ENCODE data around the gene FUT7.

The FUT7 gene

DNA sequence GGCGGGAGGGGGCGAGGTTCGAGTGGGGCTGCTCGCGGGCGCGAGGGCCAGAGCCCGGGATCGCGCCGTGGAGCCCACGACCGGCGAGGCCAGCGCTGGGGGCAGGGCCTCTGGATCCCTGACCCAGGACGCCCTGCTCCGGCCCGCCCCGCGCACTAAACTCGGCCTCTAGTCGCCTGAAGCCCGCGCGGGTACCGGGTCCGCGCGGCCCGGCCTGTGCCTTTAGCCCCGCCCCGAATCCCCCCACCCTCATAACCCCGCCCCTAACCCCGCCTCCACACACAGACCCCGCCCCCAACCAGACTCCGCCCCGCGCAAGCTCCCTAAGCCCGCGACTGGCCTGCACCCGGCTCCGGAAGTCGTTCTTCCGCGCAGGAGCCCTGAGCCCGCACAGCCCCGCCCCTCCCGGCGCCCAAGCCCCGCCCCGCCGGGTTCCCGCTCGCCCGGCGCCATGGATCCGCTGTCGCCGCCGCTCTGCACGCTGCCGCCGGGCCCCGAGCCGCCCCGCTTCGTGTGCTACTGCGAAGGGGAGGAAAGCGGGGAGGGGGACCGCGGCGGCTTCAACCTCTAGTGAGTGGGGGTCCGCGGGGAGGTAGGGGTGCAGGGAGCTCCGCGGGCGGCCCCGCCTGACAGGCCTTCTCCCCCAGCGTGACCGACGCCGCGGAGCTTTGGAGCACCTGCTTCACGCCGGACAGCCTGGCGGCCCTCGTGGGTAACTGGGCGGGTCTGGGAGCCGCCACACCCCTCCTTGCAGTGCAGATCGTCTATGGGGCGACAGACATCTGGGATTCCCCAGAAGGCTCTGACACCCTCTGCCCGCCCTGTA, 39.7 kb downstream of the FUT7 start, which contains the start of gene PAXX (continued):
- peak; percentile 87 for TF ChIP-seq ZNF394 (tag by site-specific recombination; IDR thresholded peaks at IDR 0.05; ENCODE audit: borderline replicate concordance)
- TF ChIP-seq, protein P1, sequence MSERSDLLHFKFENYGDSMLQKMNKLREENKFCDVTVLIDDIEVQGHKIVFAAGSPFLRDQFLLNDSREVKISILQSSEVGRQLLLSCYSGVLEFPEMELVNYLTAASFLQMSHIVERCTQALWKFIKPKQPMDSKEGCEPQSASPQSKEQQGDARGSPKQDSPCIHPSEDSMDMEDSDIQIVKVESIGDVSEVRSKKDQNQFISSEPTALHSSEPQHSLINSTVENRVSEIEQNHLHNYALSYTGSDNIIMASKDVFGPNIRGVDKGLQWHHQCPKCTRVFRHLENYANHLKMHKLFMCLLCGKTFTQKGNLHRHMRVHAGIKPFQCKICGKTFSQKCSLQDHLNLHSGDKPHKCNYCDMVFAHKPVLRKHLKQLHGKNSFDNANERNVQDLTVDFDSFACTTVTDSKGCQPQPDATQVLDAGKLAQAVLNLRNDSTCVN (tag by site-specific recombination; optimal IDR thresholded peaks at IDR 0.05) = peak; percentile 70
- no peak for TF ChIP-seq ZNF140 (tag by site-specific recombination; IDR thresholded peaks at IDR 0.05)
- TF ChIP-seq ZNF146 (tag by site-specific recombination; IDR thresholded peaks at IDR 0.05) = no peak
- TF ChIP-seq ZNF169 (tag by site-specific recombination; IDR thresholded peaks at IDR 0.05) = no peak
- no peak for TF ChIP-seq ZNF596 (tag by site-specific recombination; IDR thresholded peaks at IDR 0.05)
- no peak for TF ChIP-seq ZNF214 (tag by site-specific recombination; IDR thresholded peaks at IDR 0.05; ENCODE audit: borderline replicate concordance)
- no peak for TF ChIP-seq ZNF473 (tag by site-specific recombination; IDR thresholded peaks at IDR 0.05)
- 0 out of 2 replicates have a peak, but pooled peaks have one; percentile 38 for TF ChIP-seq ZBTB1 (tag by site-specific recombination; IDR thresholded peaks at IDR 0.05)
- TF ChIP-seq ZNF416 (tag by site-specific recombination; IDR thresholded peaks at IDR 0.05) = no peak
- TF ChIP-seq ZNF223 (tag by site-specific recombination; IDR thresholded peaks at IDR 0.05) = no peak
- TF ChIP-seq ZNF704 (tag by site-specific recombination; IDR thresholded peaks at IDR 0.05) = 0 out of 2 replicates have a peak, but pooled peaks have one; percentile 30
- TF ChIP-seq ZNF658 (tag by site-specific recombination; IDR thresholded peaks at IDR 0.05) = no peak
- peak; percentile 58; the same call in 1 of the 2 replicates for TF ChIP-seq ZNF2 (tag by site-specific recombination; IDR thresholded peaks at IDR 0.05)
- TF ChIP-seq ZNF513 (tag by site-specific recombination; IDR thresholded peaks at IDR 0.05) = no peak
- no peak for TF ChIP-seq ZNF830 (tag by site-specific recombination; IDR thresholded peaks at IDR 0.05; ENCODE audit: low read depth)
- TF ChIP-seq ZNF610 (tag by site-specific recombination; IDR thresholded peaks at IDR 0.05; ENCODE audit: borderline replicate concordance) = peak; percentile 72; the same call in 1 of the 2 replicates
- TF ChIP-seq MZF1 (tag by site-specific recombination; IDR thresholded peaks at IDR 0.05; ENCODE audit: borderline replicate concordance) = no peak
- 0 out of 2 replicates have a peak, but pooled peaks have one; percentile 11 for TF ChIP-seq BCL11B (tag by site-specific recombination; IDR thresholded peaks at IDR 0.05; ENCODE audit: low read depth)
- TF ChIP-seq ZSCAN30 (tag by site-specific recombination; IDR thresholded peaks at IDR 0.05) = peak; percentile 75
- no peak for TF ChIP-seq ZNF623 (tag by site-specific recombination; IDR thresholded peaks at IDR 0.05)
- TF ChIP-seq ZNF132 (tag by site-specific recombination; IDR thresholded peaks at IDR 0.05; ENCODE audit: borderline replicate concordance) = no peak
- no peak for TF ChIP-seq PBX3 (CRISPR knock-in tag; IDR thresholded peaks at IDR 0.05)
- peak; percentile 81 for TF ChIP-seq ZNF600 (tag by site-specific recombination; IDR thresholded peaks at IDR 0.05)
- no peak for TF ChIP-seq ZNF449 (tag by site-specific recombination; IDR thresholded peaks at IDR 0.05)
- no peak for TF ChIP-seq ZNF558 (tag by site-specific recombination; IDR thresholded peaks at IDR 0.05)
- TF ChIP-seq ZNF530 (tag by site-specific recombination; IDR thresholded peaks at IDR 0.05; ENCODE audit: low read depth) = no peak
- no peak for TF ChIP-seq HOXC10 (CRISPR knock-in tag; IDR thresholded peaks at IDR 0.05)
- no peak for TF ChIP-seq ZBTB21 (tag by site-specific recombination; IDR thresholded peaks at IDR 0.05)
- no peak for TF ChIP-seq ZNF112 (tag by site-specific recombination; IDR thresholded peaks at IDR 0.05)

All from HEK293 (cell line).